RPMI7951 (cell line): Measurements from ENCODE around the gene JPH3. TPM values are rescaled to one million over a fixed set of nuclear protein-coding genes. Genes with fewer than 3 reads are reported as not detected.

Experiments
- DNase-seq: peaks from one replicate; pipeline ENCODE4 v3.0.0-alpha.2; 2012; ENCODE audit warnings: low read depth
- total RNA-seq: library from RNA; depleted of rRNA; stranded (reverse); fragments of >200 nt; shearing (Covaris generic); gene quantifications from 2 replicates; pipeline ENCODE4 v1.2.3, GENCODE V29; 2014

Gene JPH3
- total RNA-seq, 1 experiment from 2014 or later, result not detected

GRCh38 chr16:87696726-87697125 is 94.4 kb downstream of the JPH3 start:
- no peak for DNase-seq

- DNase-seq, result no peak
These were observed 94.9 kb downstream of the JPH3 start for GRCh38 chr16:87697256-87697655.

- DNase-seq, result no peak
These were observed 95.5 kb downstream of the JPH3 start for GRCh38 chr16:87697792-87698191.

- no peak for DNase-seq
These were observed 95.9 kb downstream of the JPH3 start for GRCh38 chr16:87698241-87698640.

- no peak for DNase-seq
These were observed 96.4 kb downstream of the JPH3 start for GRCh38 chr16:87698676-87699199.

GRCh38 chr16:87700406-87701077 is 98.2 kb downstream of the JPH3 start:
- DNase-seq, result no peak

GRCh38 chr16:87701078-87701460 is 98.8 kb downstream of the JPH3 start:
- DNase-seq, result no peak

GRCh38 chr16:87701505-87701921 is 99.2 kb downstream of the JPH3 start:
- no peak for DNase-seq

GRCh38 chr16:87702325-87702811 is 100.1 kb downstream of the JPH3 start:
- no peak for DNase-seq

- DNase-seq, result no peak
These were observed 100.8 kb downstream of the JPH3 start for GRCh38 chr16:87703071-87703470.

- no peak for DNase-seq
These were observed 101.6 kb downstream of the JPH3 start for GRCh38 chr16:87703835-87704375.

- no peak for DNase-seq
These were observed 102.5 kb downstream of the JPH3 start for GRCh38 chr16:87704754-87705353.

GRCh38 chr16:87705771-87706277 is 103.5 kb downstream of the JPH3 start:
- no peak for DNase-seq

- DNase-seq, result no peak
These were observed 104.1 kb downstream of the JPH3 start for GRCh38 chr16:87706278-87707000.

- DNase-seq, result no peak
These were observed 104.8 kb downstream of the JPH3 start for GRCh38 chr16:87707097-87707496.

- DNase-seq, result no peak
These were observed 105.6 kb downstream of the JPH3 start for GRCh38 chr16:87707714-87708580.

GRCh38 chr16:87708881-87709638 is 106.8 kb downstream of the JPH3 start:
- no peak for DNase-seq

- no peak for DNase-seq
These were observed 107.4 kb downstream of the JPH3 start for GRCh38 chr16:87709677-87710076.

- DNase-seq, result no peak
These were observed 108.6 kb downstream of the JPH3 start for GRCh38 chr16:87710887-87711286.

GRCh38 chr16:87712184-87712762 is 110.0 kb downstream of the JPH3 start:
- no peak for DNase-seq
